ENCODE measurements around the gene MGME1. TPM values are rescaled to one million over a fixed set of nuclear protein-coding genes. Genes with fewer than 3 reads are reported as not detected.
A peak's percentile ranks its signal among the peaks of the same experiment; 100 is the strongest.

MGME1 gene
- total and polyA plus RNA-seq, 9 of the 15 experiments (the other 6 are each of a cell fraction or from before 2014, with no cell fraction given), result 13.4 to 45.1 (median 30.6) TPM

- TF ChIP-seq, protein P1, sequence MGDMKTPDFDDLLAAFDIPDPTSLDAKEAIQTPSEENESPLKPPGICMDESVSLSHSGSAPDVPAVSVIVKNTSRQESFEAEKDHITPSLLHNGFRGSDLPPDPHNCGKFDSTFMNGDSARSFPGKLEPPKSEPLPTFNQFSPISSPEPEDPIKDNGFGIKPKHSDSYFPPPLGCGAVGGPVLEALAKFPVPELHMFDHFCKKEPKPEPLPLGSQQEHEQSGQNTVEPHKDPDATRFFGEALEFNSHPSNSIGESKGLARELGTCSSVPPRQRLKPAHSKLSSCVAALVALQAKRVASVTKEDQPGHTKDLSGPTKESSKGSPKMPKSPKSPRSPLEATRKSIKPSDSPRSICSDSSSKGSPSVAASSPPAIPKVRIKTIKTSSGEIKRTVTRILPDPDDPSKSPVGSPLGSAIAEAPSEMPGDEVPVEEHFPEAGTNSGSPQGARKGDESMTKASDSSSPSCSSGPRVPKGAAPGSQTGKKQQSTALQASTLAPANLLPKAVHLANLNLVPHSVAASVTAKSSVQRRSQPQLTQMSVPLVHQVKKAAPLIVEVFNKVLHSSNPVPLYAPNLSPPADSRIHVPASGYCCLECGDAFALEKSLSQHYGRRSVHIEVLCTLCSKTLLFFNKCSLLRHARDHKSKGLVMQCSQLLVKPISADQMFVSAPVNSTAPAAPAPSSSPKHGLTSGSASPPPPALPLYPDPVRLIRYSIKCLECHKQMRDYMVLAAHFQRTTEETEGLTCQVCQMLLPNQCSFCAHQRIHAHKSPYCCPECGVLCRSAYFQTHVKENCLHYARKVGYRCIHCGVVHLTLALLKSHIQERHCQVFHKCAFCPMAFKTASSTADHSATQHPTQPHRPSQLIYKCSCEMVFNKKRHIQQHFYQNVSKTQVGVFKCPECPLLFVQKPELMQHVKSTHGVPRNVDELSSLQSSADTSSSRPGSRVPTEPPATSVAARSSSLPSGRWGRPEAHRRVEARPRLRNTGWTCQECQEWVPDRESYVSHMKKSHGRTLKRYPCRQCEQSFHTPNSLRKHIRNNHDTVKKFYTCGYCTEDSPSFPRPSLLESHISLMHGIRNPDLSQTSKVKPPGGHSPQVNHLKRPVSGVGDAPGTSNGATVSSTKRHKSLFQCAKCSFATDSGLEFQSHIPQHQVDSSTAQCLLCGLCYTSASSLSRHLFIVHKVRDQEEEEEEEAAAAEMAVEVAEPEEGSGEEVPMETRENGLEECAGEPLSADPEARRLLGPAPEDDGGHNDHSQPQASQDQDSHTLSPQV (IDR thresholded peaks at IDR 0.05), result no peak
- peak; percentile 62 for TF ChIP-seq DACH1 (IDR thresholded peaks at IDR 0.05; ENCODE audit: partially characterized antibody)
- no peak for TF ChIP-seq RHOXF2B (CRISPR knock-in tag; conservative IDR thresholded peaks at IDR 0.05)
- no peak for TF ChIP-seq TGIF2 (CRISPR knock-in tag; IDR thresholded peaks at IDR 0.05)
- no peak for TF ChIP-seq SMARCE1 (IDR thresholded peaks at IDR 0.05)
- no peak for TF ChIP-seq PRDM10 (IDR thresholded peaks at IDR 0.05; ENCODE audit: partially characterized antibody)
- TF ChIP-seq NFATC3 (IDR thresholded peaks at IDR 0.05), result no peak
- no peak for TF ChIP-seq PHF20 (IDR thresholded peaks at IDR 0.05; ENCODE audit: partially characterized antibody)
- TF ChIP-seq ZNF347 (CRISPR knock-in tag; IDR thresholded peaks at IDR 0.05; ENCODE audit: low read depth), result no peak
- TF ChIP-seq HDGF (IDR thresholded peaks at IDR 0.05), result no peak
- no peak for TF ChIP-seq MTF1 (CRISPR knock-in tag; IDR thresholded peaks at IDR 0.05; ENCODE audit: borderline replicate concordance)
- no peak for TF ChIP-seq ZBTB1 (CRISPR knock-in tag; IDR thresholded peaks at IDR 0.05; ENCODE audit: borderline replicate concordance, low read depth)
- TF ChIP-seq STAT6 (CRISPR knock-in tag; IDR thresholded peaks at IDR 0.05), result no peak
- TF ChIP-seq HDAC1 (IDR thresholded peaks at IDR 0.05), result peak in 1 of 2 experiments; percentile 21; a peak in 1 of 4 replicates
- TF ChIP-seq MYBL2 (IDR thresholded peaks at IDR 0.05; ENCODE audit: low read depth), result no peak
- no peak for TF ChIP-seq MYBL2 (CRISPR knock-in tag; IDR thresholded peaks at IDR 0.05; ENCODE audit: borderline replicate concordance)
Observed at GRCh38 chr20:17971300-17972013, 2.6 kb downstream of the MGME1 start (continued).
